Measurements from ENCODE around the gene COL26A1. TPM values are rescaled to one million over a fixed set of nuclear protein-coding genes. Genes with fewer than 3 reads are reported as not detected.

COL26A1 gene
- total RNA-seq, 3 donors from 2014 or later: not detected

- TF ChIP-seq, protein P1, sequence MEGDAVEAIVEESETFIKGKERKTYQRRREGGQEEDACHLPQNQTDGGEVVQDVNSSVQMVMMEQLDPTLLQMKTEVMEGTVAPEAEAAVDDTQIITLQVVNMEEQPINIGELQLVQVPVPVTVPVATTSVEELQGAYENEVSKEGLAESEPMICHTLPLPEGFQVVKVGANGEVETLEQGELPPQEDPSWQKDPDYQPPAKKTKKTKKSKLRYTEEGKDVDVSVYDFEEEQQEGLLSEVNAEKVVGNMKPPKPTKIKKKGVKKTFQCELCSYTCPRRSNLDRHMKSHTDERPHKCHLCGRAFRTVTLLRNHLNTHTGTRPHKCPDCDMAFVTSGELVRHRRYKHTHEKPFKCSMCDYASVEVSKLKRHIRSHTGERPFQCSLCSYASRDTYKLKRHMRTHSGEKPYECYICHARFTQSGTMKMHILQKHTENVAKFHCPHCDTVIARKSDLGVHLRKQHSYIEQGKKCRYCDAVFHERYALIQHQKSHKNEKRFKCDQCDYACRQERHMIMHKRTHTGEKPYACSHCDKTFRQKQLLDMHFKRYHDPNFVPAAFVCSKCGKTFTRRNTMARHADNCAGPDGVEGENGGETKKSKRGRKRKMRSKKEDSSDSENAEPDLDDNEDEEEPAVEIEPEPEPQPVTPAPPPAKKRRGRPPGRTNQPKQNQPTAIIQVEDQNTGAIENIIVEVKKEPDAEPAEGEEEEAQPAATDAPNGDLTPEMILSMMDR (IDR thresholded peaks at IDR 0.05): no peak
- no peak for DNase-seq
- intact Hi-C loops (cut with DNase I, micrococcal nuclease): no loop called here
Observed at GRCh38 chr7:101589976-101590662, 227.4 kb downstream of the COL26A1 start.

DNA sequence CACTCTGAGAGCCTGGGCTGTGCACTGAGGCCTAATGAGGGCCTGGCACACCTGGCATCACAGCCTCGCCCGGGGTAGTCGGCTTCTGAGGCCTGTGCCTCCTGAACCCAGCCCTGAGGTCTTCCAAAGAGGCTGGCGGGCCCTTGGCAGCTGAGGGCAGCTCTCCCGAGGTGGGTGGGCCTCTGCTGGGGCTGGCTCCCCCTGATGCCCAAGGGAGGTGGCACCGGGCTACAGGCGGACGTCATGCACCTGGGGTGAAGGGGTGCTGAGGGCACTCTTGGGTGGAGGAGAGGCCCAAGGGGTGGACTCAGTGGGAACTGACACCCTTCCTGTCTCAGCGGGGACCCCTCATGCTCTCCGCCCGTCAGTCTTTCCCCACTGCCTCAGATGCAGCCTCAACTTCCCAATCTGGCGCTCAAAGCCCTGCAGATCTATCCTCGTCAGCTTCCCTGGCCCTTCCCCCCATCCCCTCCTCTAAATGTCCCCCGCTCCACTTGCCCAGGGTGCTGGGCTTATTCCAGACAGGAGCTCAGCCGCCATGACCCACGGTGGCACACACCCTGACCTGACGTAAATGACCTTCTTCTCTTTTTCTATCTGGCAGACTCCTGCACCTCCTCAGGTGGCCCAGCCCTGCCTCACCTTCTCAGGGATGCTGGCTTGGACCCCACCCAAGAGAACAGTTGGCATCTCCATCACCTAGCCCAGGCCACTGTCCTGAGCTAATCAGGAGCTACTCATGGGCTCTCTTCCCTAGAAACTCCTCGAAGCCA lies 228.2 kb downstream of the COL26A1 start:
- intact Hi-C loops (cut with DNase I, micrococcal nuclease): no loop called here
- H3K36me3 ChIP-seq (ENCODE audit: low read depth): no peaks in the 10 kb centered on the region
- peaks cover 4% of the 10 kb centered on the region for H3K4me1 ChIP-seq (ENCODE audit: low read depth)
- H3K4me3 ChIP-seq: no peak overlapping the region
- DNase-seq (no peak), ATAC-seq (no peak)
- H3K9me3 ChIP-seq: no peaks in the 10 kb centered on the region
- TF ChIP-seq, protein P1 (IDR thresholded peaks at IDR 0.05): no peak

More at GRCh38 chr7:101589976-101590662, 227.4 kb downstream of the COL26A1 start:
- Histone ChIP-seq H3K4me1 (ENCODE audit: low read depth) (peaks cover 11% of the 10 kb centered on the region), H3K4me3 (no peak overlapping the region), H3K9me3 (no peaks in the 10 kb centered on the region), H3K36me3 (ENCODE audit: low read depth) (no peaks in the 10 kb centered on the region)
- ATAC-seq: no peak

DNA sequence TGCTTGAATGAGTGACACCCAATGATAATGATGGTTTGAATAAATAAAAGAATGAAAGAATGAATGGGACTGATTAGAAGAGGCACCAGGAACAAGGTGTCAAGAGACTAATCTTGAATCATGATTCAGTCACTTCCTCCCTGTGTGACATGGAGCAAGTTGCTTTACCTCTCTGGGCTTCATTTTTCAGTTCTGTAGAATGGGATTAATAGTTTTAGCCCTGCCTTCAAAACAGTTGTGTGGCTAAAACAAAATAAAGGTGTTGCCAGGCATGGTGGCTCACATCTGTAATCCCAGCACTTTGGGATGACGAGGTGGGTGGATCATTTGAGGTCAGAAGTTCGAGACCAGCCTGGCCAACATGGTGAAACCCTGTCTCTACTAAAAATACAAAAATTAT lies 228.8 kb downstream of the COL26A1 start:
- intact Hi-C loops (cut with DNase I, micrococcal nuclease): no loop called here
- TF ChIP-seq, protein P1 (IDR thresholded peaks at IDR 0.05): no peak
- DNase-seq (no peak), ATAC-seq (no peak)
- H3K36me3 ChIP-seq (ENCODE audit: low read depth): no peaks in the 10 kb centered on the region
- H3K9me3 ChIP-seq: no peaks in the 10 kb centered on the region
- no peak overlapping the region for H3K4me3 ChIP-seq
- no peaks in the 10 kb centered on the region for H3K4me1 ChIP-seq (ENCODE audit: low read depth)

DNA sequence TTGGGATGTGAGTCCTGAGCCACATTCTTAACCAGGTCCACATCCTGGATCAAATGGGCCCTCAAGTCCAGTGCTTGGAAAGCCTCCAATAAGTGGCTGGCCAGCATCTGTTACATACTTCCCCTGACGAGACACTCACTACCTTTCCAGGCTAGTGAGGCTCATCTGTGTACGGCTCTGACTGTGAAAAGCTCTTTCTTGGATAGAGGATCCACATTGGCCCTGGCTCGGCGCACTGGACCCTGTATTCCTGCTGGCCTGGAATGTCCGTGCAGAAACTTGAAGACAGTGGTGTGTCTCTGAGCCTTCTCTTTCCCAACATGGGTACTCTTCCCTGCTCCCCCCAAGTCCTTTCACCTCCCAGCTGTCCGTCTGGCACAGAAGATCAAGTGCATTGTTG lies 230.9 kb downstream of the COL26A1 start:
- Histone ChIP-seq H3K4me1 (ENCODE audit: low read depth) (peaks cover 4% of the 10 kb centered on the region), H3K4me3 (no peak overlapping the region), H3K9me3 (no peaks in the 10 kb centered on the region), H3K36me3 (ENCODE audit: low read depth) (no peaks in the 10 kb centered on the region)
- ATAC-seq: no peak
- TF ChIP-seq, protein P1 (IDR thresholded peaks at IDR 0.05): no peak
- DNase-seq: no peak
- intact Hi-C loops (cut with DNase I, micrococcal nuclease): no loop called here

DNA sequence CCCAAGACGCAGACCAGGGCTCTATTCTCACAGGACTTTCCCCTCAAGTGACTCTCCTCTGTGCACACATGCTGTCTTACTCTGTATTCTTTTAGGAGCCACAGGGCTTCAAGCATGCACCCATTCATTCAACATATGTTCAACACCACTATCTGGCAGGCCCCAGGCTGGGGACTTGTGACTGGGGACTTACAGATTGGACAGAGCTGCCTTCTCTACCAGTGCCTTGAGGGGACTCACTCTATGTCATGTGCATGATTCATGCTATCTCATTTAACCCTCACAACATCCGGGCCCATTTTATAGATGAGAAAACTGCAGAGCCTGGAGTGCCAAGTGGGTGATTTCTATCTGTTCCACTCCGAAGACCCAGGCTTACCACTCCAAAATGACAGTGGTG lies 232.1 kb downstream of the COL26A1 start:
- ATAC-seq (no peak), DNase-seq (no peak)
- intact Hi-C loops (cut with DNase I, micrococcal nuclease): no loop called here
- H3K4me3 ChIP-seq: no peak overlapping the region
- H3K36me3 ChIP-seq (ENCODE audit: low read depth): no peaks in the 10 kb centered on the region
- H3K4me1 ChIP-seq (ENCODE audit: low read depth): peaks cover 9% of the 10 kb centered on the region
- TF ChIP-seq, protein P1 (IDR thresholded peaks at IDR 0.05): no peak
- H3K9me3 ChIP-seq: no peaks in the 10 kb centered on the region
